DND-41 (cell line): ENCODE measurements around the gene PAM.

Experiments used
- EZH2 ChIP-seq: IDR thresholded peaks from 3 replicates; pipeline ENCODE4 v1.6.1; 2012; ENCODE audit warnings: borderline replicate concordance, low read depth, mild to moderate bottlenecking, moderate library complexity, low read length, inconsistent platforms; ENCODE audit not compliant: severe bottlenecking
- TF ChIP-seq, protein P1 (sequence below): IDR thresholded peaks from 2 replicates; pipeline ENCODE4 v1.5.1; 2012; ENCODE audit warnings: borderline replicate concordance, low read length, moderate library complexity, mild to moderate bottlenecking; ENCODE audit not compliant: poor library complexity, severe bottlenecking; ENCODE audit errors: extremely low read depth

DNA sequence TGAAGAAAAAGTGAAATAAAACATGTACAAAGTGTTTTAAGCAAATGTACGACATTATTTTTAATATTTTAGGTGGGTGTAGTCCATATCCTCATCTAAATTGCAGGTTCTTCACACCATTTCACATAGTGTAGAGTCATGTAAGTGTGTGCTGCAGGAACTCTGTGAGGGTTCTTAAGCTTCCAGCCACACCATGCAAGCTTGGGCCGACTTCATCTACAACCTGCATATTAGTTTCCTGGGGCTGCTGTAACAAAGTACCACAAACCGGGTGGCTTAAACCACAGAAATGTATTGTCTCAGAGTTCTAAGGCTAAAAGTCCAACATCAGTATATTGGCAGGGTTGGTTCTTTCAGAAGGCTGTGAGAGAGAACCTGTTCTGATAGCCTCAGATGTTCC is 10.2 kb downstream of the PAM start:
- TF ChIP-seq, protein P1, sequence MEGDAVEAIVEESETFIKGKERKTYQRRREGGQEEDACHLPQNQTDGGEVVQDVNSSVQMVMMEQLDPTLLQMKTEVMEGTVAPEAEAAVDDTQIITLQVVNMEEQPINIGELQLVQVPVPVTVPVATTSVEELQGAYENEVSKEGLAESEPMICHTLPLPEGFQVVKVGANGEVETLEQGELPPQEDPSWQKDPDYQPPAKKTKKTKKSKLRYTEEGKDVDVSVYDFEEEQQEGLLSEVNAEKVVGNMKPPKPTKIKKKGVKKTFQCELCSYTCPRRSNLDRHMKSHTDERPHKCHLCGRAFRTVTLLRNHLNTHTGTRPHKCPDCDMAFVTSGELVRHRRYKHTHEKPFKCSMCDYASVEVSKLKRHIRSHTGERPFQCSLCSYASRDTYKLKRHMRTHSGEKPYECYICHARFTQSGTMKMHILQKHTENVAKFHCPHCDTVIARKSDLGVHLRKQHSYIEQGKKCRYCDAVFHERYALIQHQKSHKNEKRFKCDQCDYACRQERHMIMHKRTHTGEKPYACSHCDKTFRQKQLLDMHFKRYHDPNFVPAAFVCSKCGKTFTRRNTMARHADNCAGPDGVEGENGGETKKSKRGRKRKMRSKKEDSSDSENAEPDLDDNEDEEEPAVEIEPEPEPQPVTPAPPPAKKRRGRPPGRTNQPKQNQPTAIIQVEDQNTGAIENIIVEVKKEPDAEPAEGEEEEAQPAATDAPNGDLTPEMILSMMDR, result no peak
- TF ChIP-seq EZH2, result no peak
